ENCODE results near the gene DDX4.
"Not testable (repeated sequence)": the region's sequence is repeated elsewhere in the genome, so short reads cannot be mapped to it uniquely, and the experiment has no call there.

The DDX4 gene

DNA sequence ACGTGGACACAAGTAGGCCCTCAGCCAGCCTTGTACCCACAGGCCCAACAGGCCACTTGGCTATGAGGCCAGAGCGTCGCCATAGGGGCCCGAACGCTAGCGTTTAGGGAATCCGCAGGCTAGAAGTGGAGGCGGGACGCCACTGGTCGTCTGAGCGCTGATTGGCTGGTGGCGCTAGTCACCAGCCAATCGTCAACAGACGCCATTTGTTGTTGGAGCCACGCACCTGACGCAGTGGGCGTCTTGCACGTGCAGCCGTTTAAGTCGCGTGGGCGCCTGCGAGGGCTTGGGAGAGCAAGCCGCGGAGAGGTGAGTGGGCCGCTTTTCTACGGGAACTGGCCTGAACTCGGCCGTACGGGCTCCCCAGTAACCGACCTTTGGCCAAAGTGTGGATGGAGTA lies at the start of gene DDX4:
Gene DDX4, plus strand, starts transcription at position 269 of the 400 bp plus-strand sequence. CDS start 903 bp downstream, outside the sequence.
- no peak for DNase-seq (ENCODE audit: low read depth)
- H3K4me3 ChIP-seq (replicated peaks; ENCODE audit: low read depth, low read length): no peak within 1 kb of the TSS
- TF ChIP-seq, protein P1, sequence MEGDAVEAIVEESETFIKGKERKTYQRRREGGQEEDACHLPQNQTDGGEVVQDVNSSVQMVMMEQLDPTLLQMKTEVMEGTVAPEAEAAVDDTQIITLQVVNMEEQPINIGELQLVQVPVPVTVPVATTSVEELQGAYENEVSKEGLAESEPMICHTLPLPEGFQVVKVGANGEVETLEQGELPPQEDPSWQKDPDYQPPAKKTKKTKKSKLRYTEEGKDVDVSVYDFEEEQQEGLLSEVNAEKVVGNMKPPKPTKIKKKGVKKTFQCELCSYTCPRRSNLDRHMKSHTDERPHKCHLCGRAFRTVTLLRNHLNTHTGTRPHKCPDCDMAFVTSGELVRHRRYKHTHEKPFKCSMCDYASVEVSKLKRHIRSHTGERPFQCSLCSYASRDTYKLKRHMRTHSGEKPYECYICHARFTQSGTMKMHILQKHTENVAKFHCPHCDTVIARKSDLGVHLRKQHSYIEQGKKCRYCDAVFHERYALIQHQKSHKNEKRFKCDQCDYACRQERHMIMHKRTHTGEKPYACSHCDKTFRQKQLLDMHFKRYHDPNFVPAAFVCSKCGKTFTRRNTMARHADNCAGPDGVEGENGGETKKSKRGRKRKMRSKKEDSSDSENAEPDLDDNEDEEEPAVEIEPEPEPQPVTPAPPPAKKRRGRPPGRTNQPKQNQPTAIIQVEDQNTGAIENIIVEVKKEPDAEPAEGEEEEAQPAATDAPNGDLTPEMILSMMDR (IDR thresholded peaks at IDR 0.05; ENCODE audit: low read length, missing control alignments): no peak

GRCh38 chr5:55691265-55692105 lies 46.4 kb upstream of the DDX4 start:
- DNase-seq (ENCODE audit: low read depth): peak; percentile 79
- TF ChIP-seq, protein P1 (IDR thresholded peaks at IDR 0.05; ENCODE audit: low read length, missing control alignments): peak; percentile 55
- H3K4me3 ChIP-seq (replicated peaks; ENCODE audit: low read depth, low read length): no peak overlapping the region

DNA sequence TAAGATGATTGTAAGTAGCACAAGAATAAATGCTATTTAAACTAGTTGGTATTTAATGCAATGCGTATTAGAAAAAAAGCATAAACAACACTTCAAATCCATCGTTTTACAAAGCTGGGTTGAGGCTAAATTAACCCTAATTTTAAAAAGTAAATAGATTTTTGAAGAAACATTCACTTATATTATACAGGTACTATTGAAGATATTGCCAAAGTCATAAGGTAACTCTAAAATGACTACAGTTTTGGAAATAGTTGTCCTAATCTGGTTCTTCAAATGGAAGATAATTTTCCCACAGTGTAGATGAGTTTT lies 45.8 kb upstream of the DDX4 start:
- TF ChIP-seq, protein P1 (IDR thresholded peaks at IDR 0.05; ENCODE audit: low read length, missing control alignments): no peak
- DNase-seq (ENCODE audit: low read depth): no peak
- no peak overlapping the region for H3K4me3 ChIP-seq (replicated peaks; ENCODE audit: low read depth, low read length)

DNA sequence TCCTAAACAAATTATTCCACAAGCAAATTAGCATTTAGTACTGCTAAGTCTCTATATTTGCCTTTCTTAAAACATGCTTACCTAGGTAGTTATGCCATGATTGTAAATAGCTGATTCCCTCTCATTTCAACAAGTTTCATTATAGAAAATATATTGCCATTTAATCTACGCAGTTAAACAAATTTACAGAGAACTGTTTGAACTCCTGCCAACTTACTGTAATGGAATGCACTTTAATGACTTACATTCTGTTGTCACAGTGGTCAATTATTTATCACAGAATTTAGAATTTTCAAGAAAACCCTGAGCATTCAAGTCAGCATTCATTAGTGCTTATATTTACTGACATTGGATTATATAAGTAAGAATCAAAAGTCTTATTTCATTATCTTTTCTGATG lies 45.4 kb upstream of the DDX4 start:
- TF ChIP-seq, protein P1 (IDR thresholded peaks at IDR 0.05; ENCODE audit: low read length, missing control alignments): no peak
- no peak for DNase-seq (ENCODE audit: low read depth)
- no peak overlapping the region for H3K4me3 ChIP-seq (replicated peaks; ENCODE audit: low read depth, low read length)

DNA sequence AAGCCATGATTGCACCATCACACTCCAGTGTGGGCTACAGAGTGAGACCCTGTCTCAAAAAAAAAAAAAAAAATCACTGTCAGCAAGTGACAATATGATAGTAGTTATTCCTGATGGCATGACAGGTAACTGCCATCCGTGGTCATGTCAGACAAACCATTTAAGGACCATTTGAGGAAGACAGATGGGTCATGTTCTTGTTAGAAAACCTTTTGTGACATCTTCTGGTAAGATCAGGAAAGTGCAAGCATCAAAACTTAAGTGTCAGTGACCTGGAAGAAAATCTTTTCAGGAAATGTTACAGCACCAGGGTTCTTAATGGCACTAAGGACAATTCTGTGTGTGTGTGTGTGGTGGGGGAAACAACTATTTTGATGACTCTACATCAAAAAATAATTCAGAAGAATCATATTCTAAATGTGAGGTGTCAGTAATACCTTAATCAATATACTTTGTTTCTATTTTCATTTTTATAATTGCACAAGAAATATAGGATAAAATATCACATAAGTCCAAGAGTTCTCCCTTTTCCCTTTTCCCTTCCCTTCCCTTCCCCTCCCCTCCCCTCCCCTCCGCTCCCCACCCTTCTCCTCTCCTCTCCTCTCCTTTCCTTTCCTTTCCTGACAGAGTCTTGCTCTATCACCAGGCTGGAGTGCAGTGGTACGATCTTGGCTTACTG lies 43.6 kb upstream of the DDX4 start:
- no peak overlapping the region for H3K4me3 ChIP-seq (replicated peaks; ENCODE audit: low read depth, low read length)
- peak; percentile 62 for DNase-seq (ENCODE audit: low read depth)
- TF ChIP-seq, protein P1 (IDR thresholded peaks at IDR 0.05; ENCODE audit: low read length, missing control alignments): peak; percentile 46

GRCh38 chr5:55696704-55697103 lies 41.2 kb upstream of the DDX4 start:
- DNase-seq (ENCODE audit: low read depth); H3K4me3 ChIP-seq (replicated peaks; ENCODE audit: low read depth, low read length): not testable (repeated sequence)

- DNase-seq (ENCODE audit: low read depth): no peak
- no peak overlapping the region for H3K4me3 ChIP-seq (replicated peaks; ENCODE audit: low read depth, low read length)
- TF ChIP-seq, protein P1 (IDR thresholded peaks at IDR 0.05; ENCODE audit: low read length, missing control alignments): no peak
These were observed 38.7 kb upstream of the DDX4 start for GRCh38 chr5:55699041-55699688.
